Parathyroid adenoma (tissue), 2 donors: Measurements from ENCODE around the gene SERPINA1.

Experiments used
- H2AFZ ChIP-seq: fragments of 300-600 bp; sonication (generic); one replicate; pipeline ENCODE4 v1.7.0; 2017; ENCODE audit warnings: antibody characterized with exemption, mild to moderate bottlenecking
- H3K27ac ChIP-seq: fragments of 300-600 bp; sonication (generic); one replicate; pipeline ENCODE4 v1.7.0; 2017
- H3K27me3 ChIP-seq: fragments of 300-600 bp; sonication (generic); one replicate; pipeline ENCODE4 v1.7.0; 2017; ENCODE audit warnings: low read length; ENCODE audit not compliant: control insufficient read depth, insufficient read depth
- H3K36me3 ChIP-seq: fragments of 300-600 bp; sonication (generic); one replicate; pipeline ENCODE4 v1.7.0; 2017; ENCODE audit warnings: low read length; ENCODE audit not compliant: control insufficient read depth, insufficient read depth
- H3K4me1 ChIP-seq: fragments of 300-600 bp; sonication (generic); one replicate; pipeline ENCODE4 v1.7.0; 2017; ENCODE audit warnings: control low read depth
- H3K4me2 ChIP-seq: fragments of 300-600 bp; sonication (generic); one replicate; pipeline ENCODE4 v1.7.0; 2017; ENCODE audit warnings: low read length
- H3K4me3 ChIP-seq: fragments of 300-600 bp; sonication (generic); one replicate; pipeline ENCODE4 v1.7.0; 2017; ENCODE audit warnings: low read depth, low read length
- H3K79me2 ChIP-seq: fragments of 300-600 bp; sonication (generic); one replicate; pipeline ENCODE4 v1.7.0; 2017; ENCODE audit warnings: control low read depth
- H3K9ac ChIP-seq: fragments of 300-600 bp; sonication (generic); one replicate; pipeline ENCODE4 v1.7.0; 2017; ENCODE audit warnings: mild to moderate bottlenecking
- H3K9me3 ChIP-seq: fragments of 300-600 bp; sonication (generic); one replicate; pipeline ENCODE4 v1.7.0; 2017; ENCODE audit warnings: low read length; ENCODE audit not compliant: control insufficient read depth
- TF ChIP-seq, protein P1 (sequence below): fragments of 300-600 bp; sonication (generic); IDR thresholded peaks from one replicate; pipeline ENCODE4 v1.7.0; 2017; ENCODE audit warnings: antibody characterized with exemption, mild to moderate bottlenecking
- donor health status: primary hyperparathyroidism.

Gene SERPINA1

GRCh38 chr14:94398536-94398935, 10.1 kb upstream of the SERPINA1 start:
- Histone ChIP-seq H3K4me2 (no peak overlapping the region), H3K9me3 (no peaks in the 10 kb centered on the region), H3K27ac (no peak overlapping the region), H3K4me1 (no peaks in the 10 kb centered on the region), H3K4me3 (no peak overlapping the region), H3K79me2 (no peaks in the 10 kb centered on the region), H3K9ac (no peak overlapping the region), H2AFZ (no peak overlapping the region), H3K36me3 (no peaks in the 10 kb centered on the region), H3K27me3 (no peaks in the 10 kb centered on the region)
- TF ChIP-seq, protein P1, sequence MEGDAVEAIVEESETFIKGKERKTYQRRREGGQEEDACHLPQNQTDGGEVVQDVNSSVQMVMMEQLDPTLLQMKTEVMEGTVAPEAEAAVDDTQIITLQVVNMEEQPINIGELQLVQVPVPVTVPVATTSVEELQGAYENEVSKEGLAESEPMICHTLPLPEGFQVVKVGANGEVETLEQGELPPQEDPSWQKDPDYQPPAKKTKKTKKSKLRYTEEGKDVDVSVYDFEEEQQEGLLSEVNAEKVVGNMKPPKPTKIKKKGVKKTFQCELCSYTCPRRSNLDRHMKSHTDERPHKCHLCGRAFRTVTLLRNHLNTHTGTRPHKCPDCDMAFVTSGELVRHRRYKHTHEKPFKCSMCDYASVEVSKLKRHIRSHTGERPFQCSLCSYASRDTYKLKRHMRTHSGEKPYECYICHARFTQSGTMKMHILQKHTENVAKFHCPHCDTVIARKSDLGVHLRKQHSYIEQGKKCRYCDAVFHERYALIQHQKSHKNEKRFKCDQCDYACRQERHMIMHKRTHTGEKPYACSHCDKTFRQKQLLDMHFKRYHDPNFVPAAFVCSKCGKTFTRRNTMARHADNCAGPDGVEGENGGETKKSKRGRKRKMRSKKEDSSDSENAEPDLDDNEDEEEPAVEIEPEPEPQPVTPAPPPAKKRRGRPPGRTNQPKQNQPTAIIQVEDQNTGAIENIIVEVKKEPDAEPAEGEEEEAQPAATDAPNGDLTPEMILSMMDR: no peak

DNA sequence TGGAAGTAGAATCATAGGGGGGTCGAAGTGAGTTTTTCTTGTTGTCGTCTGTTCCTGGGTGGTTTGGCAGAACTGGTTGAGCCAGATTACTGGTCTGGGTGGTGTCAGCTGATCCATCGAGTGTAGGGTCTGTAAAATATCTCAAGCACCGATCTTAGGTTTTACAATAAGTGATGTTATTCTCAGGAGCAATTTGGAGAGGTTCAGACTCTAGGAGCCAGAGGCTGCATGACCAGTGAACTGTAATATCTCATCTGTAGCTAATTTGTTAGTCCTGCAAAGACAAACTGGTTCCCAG, 9.7 kb upstream of the SERPINA1 start:
- Histone ChIP-seq H3K27ac (no peak overlapping the region), H3K9me3 (no peaks in the 10 kb centered on the region), H3K4me3 (no peak overlapping the region), H3K36me3 (no peaks in the 10 kb centered on the region), H3K79me2 (no peaks in the 10 kb centered on the region), H3K9ac (no peak overlapping the region), H3K4me1 (no peaks in the 10 kb centered on the region), H3K27me3 (no peaks in the 10 kb centered on the region), H2AFZ (no peak overlapping the region), H3K4me2 (no peak overlapping the region)
- TF ChIP-seq, protein P1: no peak

- H3K9ac ChIP-seq: no peak overlapping the region
- no peaks in the 10 kb centered on the region for H3K9me3 ChIP-seq
- no peak overlapping the region for H3K27ac ChIP-seq
- no peaks in the 10 kb centered on the region for H3K27me3 ChIP-seq
- no peak overlapping the region for H2AFZ ChIP-seq
- H3K4me2 ChIP-seq: no peak overlapping the region
- H3K4me3 ChIP-seq: no peak overlapping the region
- no peaks in the 10 kb centered on the region for H3K4me1 ChIP-seq
- no peaks in the 10 kb centered on the region for H3K79me2 ChIP-seq
- TF ChIP-seq, protein P1: no peak
- H3K36me3 ChIP-seq: no peaks in the 10 kb centered on the region
Observed at GRCh38 chr14:94397289-94398181, 9.1 kb upstream of the SERPINA1 start.

DNA sequence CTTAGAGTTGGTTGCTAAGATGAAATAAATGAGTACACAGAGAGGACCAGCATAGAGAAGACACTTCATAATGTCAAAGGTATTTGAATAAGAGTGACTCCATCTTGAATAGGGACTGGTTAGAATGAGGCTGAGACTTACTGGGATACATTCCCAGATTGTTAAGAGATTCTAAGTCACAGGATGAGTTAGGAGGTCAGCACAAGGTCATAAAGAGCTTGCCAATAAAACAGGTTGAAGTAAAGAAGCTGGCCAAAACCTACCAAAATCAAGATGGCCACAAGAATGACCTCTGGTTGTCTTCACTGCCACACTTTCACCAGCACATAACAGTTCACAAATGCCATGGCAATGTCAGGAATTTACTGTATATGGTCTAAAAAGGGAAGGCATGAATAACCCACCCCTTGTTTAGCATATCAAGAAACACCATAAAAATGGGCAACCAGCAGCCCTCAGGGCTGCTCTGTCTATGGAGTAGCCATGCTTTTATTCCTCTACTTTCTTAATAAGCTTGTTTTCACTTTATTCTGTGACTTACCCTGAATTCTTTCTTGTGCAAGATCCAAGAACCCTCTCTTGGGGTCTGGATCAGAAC, 8.3 kb upstream of the SERPINA1 start:
- Histone ChIP-seq H3K4me2 (no peak overlapping the region), H3K36me3 (no peaks in the 10 kb centered on the region), H3K27me3 (no peaks in the 10 kb centered on the region), H3K9ac (no peak overlapping the region), H2AFZ (no peak overlapping the region), H3K79me2 (no peaks in the 10 kb centered on the region), H3K9me3 (no peaks in the 10 kb centered on the region), H3K27ac (no peak overlapping the region), H3K4me1 (no peaks in the 10 kb centered on the region), H3K4me3 (no peak overlapping the region)
- TF ChIP-seq, protein P1: no peak
